ENCODE data around the gene UGGT2.
"Not testable (repeated sequence)": the region's sequence is repeated elsewhere in the genome, so short reads cannot be mapped to it uniquely, and the experiment has no call there.

The UGGT2 gene

DNA sequence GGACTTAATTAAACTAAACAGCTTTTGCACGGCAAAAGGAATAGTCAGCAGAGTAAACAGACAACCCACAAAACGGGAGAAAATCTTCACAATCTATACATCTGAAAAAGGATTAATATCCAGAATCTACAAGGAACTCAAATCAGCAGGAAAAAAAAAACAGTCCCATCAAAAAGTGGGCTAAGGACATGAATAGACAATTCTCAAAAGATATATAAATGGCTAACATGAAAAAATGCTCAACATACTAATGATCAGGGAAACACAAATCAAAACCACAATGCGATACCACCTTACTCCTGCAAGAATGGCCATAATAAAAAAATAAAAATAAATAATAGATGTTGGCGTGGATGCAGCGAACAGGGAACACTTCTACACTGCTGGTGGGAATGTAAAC is 1.7 kb downstream of the UGGT2 start:
- not testable (repeated sequence) for DNase-seq (ENCODE audit: low read depth)

DNA sequence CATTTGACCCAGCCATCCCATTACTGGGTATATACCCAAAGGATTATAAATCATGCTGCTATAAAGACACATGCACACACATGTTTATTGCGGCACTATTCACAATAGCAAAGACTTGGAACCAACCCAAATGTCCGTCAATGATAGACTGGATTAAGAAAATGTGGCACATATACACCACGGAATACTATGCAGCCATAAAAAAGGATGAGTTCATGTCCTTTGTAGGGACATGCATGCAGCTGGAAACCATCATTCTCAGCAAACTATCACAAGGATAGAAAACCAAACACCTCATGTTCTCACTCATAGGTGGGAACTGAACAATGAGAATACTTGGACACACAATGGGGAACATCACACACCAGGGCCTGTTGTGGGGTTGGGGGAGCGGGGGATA is 2.2 kb downstream of the UGGT2 start:
- DNase-seq (ENCODE audit: low read depth) = not testable (repeated sequence)

DNA sequence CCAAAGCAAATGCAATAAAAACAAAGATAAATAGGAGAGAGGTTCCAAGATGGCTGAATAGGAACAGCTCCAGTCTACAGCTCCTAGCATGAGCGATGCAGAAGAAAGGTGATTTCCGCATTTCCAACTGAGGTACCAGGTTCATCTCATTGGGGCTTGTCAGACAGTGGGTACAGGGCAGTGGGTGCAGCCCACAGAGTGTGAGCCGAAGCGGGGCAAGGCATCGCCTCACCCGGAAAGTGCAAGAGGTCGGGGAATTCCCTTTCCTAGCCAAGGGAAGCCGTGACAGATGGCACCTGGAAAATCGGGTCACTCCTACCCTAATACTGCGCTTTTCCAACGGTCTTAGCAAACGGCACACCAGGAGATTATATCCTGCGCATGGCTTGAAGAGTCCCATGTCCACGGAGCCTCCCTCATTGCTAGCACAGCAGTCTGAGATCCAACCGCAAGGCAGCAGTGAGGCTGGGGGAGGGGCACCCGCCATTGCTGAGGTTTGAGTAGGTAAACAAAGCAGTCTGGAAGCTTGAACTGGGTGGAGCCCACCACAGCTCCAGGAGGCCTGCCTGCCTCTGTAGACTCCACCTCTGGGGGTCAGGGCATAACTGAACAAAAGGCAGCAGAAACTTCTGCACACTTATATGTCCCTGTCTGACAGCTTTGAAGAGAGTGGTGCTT is 6.6 kb downstream of the UGGT2 start:
- not testable (repeated sequence) for DNase-seq (ENCODE audit: low read depth)

DNA sequence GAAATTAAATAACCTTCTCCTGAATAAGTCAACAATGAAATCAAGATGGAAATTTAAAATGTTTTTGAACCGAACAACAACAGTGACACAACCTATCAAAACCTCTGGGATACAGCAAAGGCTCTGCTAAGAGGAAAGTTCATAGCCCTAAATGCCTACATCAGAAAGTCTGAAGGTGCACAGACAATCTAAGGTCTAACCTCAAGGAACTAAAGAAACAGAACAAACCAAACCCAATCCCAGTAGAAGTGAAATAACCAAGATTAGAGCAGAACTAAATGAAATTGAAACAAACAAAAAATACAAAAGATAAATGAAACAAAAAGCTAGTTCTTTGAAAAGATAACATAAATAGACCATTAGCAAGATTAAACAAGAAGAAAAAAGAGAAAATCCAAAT is 9.0 kb downstream of the UGGT2 start:
- no peak for DNase-seq (ENCODE audit: low read depth)

DNA sequence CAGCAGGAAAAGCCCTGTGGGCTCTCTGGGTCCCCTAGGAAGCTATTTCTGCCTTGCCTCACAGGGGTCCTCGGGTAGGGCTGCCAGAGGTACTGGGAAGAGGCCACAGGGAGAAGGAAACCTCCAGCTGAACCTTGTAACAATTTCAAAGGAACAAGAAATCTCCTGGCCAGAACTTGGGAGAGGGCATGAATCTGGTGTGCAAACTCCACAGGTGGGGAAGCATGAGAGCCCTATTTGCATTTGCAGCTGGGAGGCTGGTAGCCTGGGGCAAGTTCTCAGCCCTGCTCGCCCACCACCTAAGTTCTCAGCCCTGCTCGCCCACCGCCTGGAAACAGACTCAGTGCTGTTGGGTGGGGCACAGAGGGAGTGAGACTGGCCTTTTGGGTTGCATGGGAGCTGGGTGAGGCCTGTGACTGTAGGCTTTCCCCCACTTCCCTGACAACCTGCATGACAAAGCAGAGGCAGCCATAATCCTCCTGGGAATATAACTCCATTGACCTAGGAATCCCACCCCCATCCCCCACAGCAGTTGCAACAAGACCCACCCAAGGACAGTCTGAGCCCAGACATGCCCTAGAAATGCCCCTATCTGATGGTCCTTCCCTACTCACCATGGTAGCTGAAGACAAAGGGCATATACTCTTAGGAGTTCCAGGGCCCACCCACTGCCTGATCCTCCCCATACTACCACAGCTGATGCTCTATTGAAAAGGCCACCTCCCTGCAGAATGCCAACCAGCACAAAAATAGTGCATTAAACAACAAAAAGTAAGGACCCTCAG is 11.7 kb downstream of the UGGT2 start:
- no peak for DNase-seq (ENCODE audit: low read depth)

DNA sequence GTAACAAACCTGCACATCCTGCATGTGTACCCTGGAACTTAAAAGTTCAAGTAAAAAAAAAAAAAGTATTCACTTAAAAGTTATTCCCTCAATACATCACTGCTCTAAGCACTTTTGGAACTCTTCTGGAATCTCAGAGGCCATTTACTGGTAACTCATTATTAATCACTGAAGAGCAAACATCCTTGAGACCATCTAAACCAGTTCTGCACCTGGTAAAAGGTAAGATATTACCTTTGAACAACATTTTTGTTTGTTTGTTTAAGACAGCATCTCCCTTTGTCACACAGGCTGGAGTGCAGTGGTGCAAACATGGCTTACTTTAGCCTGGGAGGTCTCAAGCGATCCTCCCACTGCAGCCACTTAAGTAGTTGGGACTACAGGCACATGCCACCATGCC is 16.7 kb downstream of the UGGT2 start:
- no peak for DNase-seq (ENCODE audit: low read depth)

DNA sequence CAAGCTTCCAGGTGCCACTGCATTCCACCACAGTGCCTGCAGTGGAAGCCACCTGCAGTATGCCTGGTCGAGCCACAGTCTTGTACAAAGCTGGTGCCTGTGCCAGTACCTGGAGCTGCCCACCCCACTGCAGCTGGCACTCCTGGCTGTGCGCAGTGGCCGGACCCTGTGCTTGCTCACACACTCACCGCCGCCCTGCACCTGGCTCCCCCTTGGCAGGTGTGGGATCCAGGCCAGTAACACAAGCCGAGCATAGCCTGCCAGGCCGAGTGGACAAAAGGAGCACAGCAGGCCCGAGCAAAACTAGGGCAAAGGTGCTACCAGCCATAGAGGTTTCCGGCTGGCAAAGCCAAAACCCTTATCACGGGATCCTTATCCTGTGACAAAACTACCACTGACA is 18.5 kb downstream of the UGGT2 start:
- DNase-seq (ENCODE audit: low read depth) = no peak

DNA sequence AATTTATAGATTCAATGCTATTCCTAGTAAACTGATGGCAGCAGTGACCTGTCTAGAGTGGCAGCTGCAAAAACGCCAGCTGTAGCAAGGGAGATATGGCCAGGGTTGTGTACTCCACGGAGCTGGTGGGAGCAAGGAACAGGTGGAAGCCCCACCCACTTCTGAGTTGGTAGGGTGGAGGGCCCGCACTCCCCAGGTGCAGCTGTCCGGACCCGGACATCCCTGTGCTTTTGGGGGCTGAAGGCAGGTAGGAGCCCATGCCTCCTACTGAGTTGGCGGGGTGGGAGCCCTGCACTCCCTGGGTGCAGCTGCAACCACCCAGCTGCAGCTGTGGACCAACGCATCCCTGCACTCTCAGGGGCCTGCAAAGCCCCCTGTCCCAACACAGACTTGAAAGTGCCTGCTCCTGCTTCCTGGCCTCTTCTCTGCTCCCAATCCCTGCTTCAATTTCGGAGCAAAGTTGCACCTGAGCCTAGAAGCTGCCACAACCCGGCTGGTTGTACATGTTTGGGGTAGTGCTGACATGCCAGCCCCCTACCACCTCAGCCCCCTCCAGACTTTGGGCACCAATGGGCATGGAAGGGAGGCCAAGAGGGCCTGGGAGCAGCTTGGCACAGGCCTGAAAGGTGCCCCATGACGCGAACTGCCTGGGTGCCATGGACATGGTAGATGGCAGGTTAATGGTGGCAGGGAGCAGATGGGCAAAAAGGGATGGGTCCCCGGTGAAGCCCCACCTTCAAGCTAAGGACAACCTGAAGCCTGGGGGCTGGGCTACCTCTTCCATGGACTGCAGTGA is 19.8 kb downstream of the UGGT2 start:
- DNase-seq (ENCODE audit: low read depth) = no peak

DNA sequence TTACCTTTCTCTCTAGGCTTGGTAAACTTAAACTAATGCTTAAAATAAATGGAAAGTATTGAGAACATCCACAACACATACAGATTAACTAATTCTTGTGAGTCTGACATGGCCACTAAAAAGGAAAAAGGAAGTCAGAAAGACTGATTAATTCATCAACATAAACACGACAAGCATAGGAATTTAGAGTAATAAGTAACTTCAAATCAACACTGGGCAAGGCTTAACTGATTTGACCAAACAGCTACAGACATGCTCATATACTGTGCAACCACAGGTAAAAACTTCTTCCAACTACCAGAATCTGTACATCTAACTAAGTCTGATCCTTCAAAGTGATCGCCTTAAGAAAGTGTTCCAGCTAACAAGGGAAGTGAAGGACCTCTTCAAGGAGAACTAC is 20.5 kb downstream of the UGGT2 start:
- no peak for DNase-seq (ENCODE audit: low read depth)

DNA sequence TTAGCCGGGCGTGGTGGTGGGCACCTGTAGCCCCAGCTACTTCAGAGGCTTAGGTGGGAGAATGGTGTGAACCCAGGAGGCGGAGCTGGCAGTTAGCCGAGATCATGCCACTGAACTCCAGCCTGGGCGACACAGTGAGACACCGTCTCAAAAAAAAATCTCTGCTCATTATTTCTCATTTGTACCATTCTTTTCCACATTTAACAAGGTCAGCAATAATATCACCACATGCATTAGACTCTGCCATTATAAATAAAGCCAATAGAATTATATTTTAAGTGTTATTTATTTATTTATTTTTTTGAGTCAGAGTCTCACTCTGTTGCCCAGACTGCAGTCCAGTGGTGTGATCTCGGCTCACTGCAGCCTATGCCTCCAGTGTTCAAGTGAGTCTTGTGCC is 24.2 kb downstream of the UGGT2 start:
- no peak for DNase-seq (ENCODE audit: low read depth)

DNA sequence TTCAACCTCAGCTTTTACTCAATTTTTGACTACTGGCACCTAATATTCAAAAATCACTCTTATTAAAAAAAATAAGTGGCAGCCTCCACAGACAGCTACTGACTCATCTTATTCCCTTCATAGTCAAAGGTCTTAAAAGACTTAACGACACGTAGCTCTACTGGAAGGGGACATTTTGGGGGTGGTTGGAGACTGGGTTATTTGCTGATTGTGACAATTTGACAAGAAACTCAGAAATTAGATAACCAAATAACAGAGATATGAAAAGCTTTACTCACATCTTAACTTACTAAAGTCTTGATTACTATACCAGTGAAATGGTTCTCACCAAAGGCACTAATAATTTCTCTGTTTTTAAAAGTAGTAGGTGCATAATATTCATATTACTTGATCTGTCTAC is 25.7 kb downstream of the UGGT2 start:
- DNase-seq (ENCODE audit: low read depth) = no peak

DNA sequence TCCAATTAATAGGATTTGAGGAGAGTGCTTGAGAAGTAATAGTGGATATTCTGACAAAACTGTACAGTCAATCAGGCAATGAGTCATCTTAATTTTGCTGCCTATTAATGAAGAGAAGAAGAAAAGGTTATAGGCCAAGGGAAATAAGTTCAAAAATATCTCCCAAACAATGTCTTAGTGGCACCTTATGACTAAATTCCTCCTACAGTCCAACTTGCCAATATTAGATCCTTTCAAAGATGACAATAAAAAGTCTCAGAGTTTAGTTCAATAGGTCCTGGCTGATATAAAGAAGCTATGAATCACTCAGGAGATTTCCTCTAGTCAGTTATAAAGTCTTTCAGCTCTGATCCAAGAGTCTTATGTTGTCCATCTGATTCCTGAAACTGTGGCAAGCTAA is 27.9 kb downstream of the UGGT2 start:
- DNase-seq (ENCODE audit: low read depth) = no peak

DNA sequence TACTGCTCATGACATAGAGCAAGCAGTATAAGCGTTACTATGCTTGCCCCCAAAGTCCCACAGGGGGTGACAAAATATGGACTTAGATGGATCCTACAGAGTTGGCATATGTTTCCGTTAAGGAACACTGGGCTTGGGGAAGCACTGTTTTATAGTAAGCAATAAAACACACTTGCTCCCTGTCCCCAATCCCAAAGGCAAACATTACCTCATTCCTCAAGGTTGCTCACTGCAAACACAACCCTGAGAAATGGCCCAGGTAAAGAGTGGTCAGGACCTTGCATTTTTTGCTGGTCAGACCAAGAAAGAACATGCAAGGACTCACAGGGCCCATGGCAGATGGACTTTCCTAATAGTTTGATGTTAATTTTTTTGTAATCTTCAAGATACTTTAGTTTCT is 32.3 kb downstream of the UGGT2 start:
- DNase-seq (ENCODE audit: low read depth) = no peak

DNA sequence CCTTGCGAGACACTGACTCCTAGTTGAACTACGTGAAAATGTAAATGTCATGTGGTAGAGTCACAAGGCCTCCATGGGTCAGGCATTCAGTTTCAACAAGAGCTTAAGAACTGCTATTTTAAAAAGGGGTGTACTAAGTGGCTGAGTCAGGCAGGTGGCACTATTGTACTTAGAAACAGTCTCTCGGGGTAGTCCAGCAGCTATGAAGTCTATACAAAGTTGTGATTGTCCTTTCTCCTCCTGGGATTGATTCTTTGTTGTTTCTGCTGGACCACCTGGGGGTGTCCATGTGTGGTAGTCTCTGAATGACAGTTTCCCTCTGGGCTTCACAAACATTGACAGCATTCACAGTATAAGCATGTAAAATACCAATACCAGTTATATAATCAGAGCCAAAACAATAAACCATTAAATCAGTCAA is 33.0 kb downstream of the UGGT2 start:
- no peak for DNase-seq (ENCODE audit: low read depth)

DNA sequence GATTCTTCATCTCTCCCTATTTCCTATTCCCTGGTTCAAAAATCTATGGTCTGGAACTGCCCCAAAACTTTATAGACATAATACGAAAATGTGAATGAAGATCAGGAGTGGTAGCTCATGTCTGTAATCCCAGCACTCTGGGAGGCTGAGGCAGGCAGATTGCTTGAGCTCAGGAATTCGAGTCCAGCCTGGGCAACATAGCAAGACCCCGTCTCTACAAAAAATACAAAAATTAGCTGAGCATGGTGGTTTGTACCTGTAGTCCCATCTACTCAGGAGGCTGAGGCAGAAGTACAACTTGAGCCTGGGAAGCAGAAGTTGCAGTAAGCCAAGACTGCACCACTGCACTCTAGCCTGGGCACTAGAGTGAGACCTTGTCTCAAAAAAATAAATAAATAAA is 35.1 kb downstream of the UGGT2 start:
- DNase-seq (ENCODE audit: low read depth) = no peak

DNA sequence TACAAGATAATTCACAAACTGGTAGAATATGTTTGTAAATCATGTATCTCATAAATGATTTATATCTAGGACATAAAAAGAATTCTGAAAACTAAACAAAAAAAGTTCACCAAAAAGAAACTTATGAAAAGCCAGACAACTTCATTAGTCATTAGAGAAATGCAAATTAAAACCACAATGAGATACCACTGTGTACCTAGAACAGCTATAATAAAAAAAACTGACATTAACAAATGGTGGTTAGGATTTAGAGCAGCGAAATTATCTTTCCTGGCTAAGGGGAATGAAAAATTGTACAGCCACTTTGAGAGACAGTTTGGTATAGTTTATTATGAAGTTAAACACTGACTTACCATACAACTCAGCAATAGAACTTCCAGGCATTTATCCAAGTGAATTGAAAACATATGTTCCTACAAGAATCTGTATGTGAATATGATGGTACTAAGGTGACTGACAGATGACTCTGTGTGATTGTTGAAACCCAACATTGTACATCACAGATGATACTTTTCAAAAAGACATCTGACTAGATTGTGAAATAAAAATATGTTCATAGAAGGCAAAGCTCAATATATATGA is 41.8 kb downstream of the UGGT2 start:
- no peak for DNase-seq (ENCODE audit: low read depth)

DNA sequence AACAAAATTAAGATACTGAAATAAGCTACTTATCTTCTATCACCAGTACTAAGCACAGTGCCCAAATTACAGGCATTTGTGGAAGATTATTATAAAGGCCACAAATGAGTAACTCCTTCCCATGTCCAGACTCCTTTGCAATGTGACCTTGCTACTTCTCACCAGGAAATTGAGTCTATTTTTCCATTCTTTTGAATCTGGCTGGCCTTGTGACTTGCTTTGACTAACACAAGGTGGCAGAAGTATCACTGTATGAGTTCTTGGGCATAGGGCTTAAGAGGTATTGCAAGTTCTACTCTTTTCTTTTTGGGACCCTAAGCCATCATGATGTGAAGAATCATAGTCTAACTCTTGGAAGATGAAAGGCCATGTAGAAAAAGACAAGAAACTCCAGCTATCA is 49.9 kb downstream of the UGGT2 start:
- DNase-seq (ENCODE audit: low read depth) = no peak

DNA sequence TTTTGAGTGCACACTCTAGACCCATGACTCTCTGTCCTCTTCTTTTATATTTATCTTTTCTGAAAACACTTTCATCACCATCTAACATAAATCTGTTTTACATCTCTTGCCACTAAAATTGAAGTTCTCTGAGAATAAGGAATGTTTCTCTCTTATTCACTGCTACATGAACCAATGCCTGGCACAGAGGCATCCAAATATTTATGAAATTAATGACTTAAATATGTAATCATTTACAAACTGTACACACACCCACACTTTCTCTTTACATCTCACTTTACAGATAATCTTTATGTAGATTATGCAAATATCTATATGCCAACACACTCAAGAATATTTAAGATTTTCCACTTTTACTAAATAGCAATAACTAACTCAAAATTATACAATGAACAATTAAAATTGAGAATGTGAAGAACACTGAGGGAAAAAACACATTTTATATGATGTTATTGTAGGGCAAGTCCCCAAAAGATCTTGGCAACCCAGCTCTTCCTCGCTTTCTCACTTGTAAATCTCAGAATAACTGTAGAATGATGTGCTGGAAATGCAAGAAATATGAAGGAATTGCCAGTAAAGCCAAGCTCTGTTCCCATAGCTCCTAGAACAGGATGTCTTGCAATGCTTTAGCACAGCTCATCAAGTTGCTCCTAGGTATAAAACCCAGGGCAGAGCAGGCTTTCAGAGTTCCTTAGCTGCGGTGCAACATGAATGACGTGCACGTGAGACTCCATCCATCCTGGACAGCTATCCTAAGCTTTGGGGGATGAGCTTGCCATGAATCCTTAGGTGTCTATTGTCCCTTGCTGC is 50.7 kb downstream of the UGGT2 start:
- no peak for DNase-seq (ENCODE audit: low read depth)

DNA sequence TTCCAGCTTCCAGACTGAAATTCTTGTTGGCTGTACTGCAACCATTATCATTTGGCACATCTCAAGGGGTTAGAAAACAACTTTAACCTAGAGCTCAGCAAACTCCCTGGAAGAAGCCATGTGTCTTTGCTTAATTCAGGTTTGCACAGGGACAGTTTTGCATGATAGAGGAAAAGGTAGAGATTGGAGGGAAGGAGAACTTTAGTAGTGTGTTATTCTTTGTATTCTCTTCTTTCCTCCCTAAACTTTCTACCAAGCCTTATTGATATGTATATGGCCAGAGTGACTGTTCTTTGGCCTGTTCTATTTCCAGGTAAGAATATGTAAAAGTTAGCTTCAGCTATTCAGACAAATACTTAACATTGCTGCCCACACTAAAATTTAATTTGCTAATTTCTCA is 53.1 kb downstream of the UGGT2 start:
- DNase-seq (ENCODE audit: low read depth) = no peak

DNA sequence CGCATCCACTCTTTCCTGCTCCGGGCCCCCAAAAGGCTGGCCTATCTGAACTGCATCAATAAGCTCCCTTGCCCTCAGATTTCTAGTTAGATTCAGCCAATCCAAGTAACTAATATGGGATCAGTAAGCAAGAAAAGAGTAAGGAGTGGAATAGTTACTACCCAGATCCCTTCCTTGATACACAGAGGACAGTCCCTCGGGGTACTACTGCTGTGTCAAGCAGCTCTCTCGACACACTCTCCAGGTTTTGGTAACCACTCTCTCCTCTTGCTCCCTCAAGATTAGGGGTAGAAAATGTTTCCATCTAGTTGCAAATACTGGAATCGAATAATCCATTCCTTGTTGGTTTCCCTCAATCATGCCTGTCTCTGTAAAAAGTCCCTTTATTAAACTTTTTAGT is 65.4 kb downstream of the UGGT2 start:
- no peak for DNase-seq (ENCODE audit: low read depth)

DNA sequence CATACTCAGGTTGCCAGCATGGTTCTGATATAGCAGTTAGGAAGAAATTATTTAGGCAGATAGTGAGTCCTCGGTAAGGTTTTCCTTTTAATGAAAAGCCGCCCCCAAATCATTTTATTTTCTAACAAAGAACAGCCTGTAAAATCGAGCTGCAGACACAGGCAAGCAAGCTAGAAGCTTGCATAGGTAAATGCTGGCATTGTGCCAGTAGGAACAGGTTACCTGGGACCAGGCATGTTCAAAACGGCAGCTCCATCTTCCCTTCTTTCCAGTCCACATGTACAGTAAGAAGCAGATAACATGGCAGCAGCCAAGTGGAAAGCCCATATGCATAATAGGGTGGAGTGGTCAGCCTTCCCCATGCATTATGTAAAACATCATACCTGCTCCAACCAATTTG is 71.1 kb downstream of the UGGT2 start:
- DNase-seq (ENCODE audit: low read depth) = no peak

DNA sequence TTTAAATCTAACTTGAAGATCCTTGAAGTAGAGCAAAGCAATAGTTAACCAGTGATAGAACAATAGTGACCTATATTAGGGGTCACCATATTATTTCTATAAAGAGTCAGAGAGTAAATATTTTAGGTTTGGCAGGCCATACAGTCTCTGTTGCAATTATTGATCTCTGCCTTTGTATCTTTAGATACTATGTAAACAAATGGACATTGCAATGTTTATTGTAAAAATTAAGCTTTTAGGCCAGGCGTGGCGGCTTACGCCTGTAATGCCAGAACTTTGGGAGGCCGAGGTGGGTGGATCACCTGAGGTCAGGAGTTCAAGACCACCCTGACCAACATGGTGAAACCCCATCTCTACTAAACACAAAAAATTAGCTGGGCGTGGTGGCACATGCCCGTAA is 80.5 kb downstream of the UGGT2 start:
- not testable (repeated sequence) for DNase-seq (ENCODE audit: low read depth)
